Kidney (tissue), 14 donors: ENCODE measurements around the gene SLC38A11. TPM values are rescaled to one million over a fixed set of nuclear protein-coding genes. Genes with fewer than 3 reads are reported as not detected.

Experiments used
- DNase-seq, 5 donors: peaks; one replicate each; pipeline ENCODE4 v3.0.0-alpha.2; 2013 to 2020
- FAIRE-seq: peaks from 2 replicates; lab custom pipeline; 2012; peaks lifted over from hg19 to GRCh38; lab: Jason Lieb, UNC
- H3K27ac ChIP-seq, 2 donors: one replicate each; pipeline ENCODE4 v1.7.0; 2013; ENCODE audit warnings: low read depth in 2 of 2, low read length in 2 of 2, inconsistent platforms in 1 of 2
- H3K27me3 ChIP-seq: one replicate; pipeline ENCODE4 v1.7.1; 2013; ENCODE audit warnings: low read length, inconsistent platforms; ENCODE audit not compliant: control insufficient read depth, insufficient read depth
- H3K36me3 ChIP-seq, 3 donors: one replicate each; pipeline versions ENCODE4 v1.7.0 to v1.7.1; 2013; ENCODE audit warnings: low read length in 3 of 3, control low read depth in 1 of 3, inconsistent platforms in 1 of 3; ENCODE audit not compliant: insufficient read depth in 3 of 3, control insufficient read depth in 2 of 3
- H3K4me1 ChIP-seq, 3 donors: one replicate each; pipeline versions ENCODE4 v1.7.0 to v1.7.1; 2013; ENCODE audit warnings: low read length in 3 of 3, inconsistent platforms in 1 of 3, low read depth in 1 of 3; ENCODE audit not compliant: control insufficient read depth in 2 of 3, insufficient read depth in 2 of 3
- H3K4me3 ChIP-seq, 3 donors: one replicate each; pipeline versions ENCODE4 v1.7.0 to v1.8.1; 2013; ENCODE audit warnings: low read length in 3 of 3, control low read depth in 1 of 3, inconsistent platforms in 1 of 3
- H3K9ac ChIP-seq, 3 donors: one replicate each; pipeline versions ENCODE4 v1.7.0 to v1.7.1; 2013; ENCODE audit warnings: low read length in 3 of 3, control low read depth in 1 of 3, inconsistent platforms in 1 of 3
- H3K9me3 ChIP-seq, 3 donors: one replicate each; pipeline versions ENCODE4 v1.7.0 to v1.7.1; 2013; ENCODE audit warnings: low read length in 3 of 3, control low read depth in 1 of 3, inconsistent platforms in 1 of 3; ENCODE audit not compliant: control insufficient read depth in 2 of 3, insufficient read depth in 1 of 3
- CTCF ChIP-seq: IDR thresholded peaks from 3 replicates; pipeline ENCODE4 v1.5.1; 2012; ENCODE audit warnings: mild to moderate bottlenecking, moderate library complexity, borderline replicate concordance; ENCODE audit not compliant: insufficient read depth; ENCODE audit errors: extremely low read depth
- intact Hi-C: fragments of 100-400 bp; cut with DNase I; formaldehyde crosslinking; loops from one replicate; pipeline ENCODE4 v1.11.1; 2022
- polyA plus RNA-seq: library from polyadenylated mRNA; stranded (reverse); fragments of 350-450 nt; fragmentation: Illumina TruSeq; extraction: RNeasy Lipid Tissue Mini Kit (QIAGEN cat#74804); gene quantifications from one replicate; pipeline ENCODE4 v1.2.3, GENCODE V29; 2014; ENCODE audit warnings: low read depth, low replicate concordance; ENCODE audit not compliant: insufficient read depth
- total RNA-seq: library from RNA; stranded (reverse); fragmentation: NEBNext Ultra II Directional; extraction: Animal tissue kit (Norgen Biotek cat#: 25700); gene quantifications from one replicate; pipeline ENCODE4 v1.2.1, GENCODE V29; 2021
- donor health status: control.
- donor health status: control.
- donor health status: control.
- donor health status: control.
- donor health status: control.
- donor health status: DM: yes; HTN: yes; CAD: no.
- donor health status: Normal renal cell carcinoma (clear cell type).

The SLC38A11 gene
- total and polyA plus RNA-seq, 2 donors from 2014 or later = 6.5 to 20.0 TPM

GRCh38 chr2:164859251-164859818, 96.0 kb downstream of the SLC38A11 start:
- FAIRE-seq (no peak), DNase-seq (no peak)
- no peak for TF ChIP-seq CTCF
- intact Hi-C loops = no loop called here
- H3K9me3 ChIP-seq = no peaks in the 10 kb centered on the region
- no peaks in the 10 kb centered on the region for H3K4me1 ChIP-seq
- H3K27ac ChIP-seq = peak overlapping the region in 1 of 2 donors; percentile 61
- H3K9ac ChIP-seq = no peak overlapping the region
- no peak overlapping the region for H3K4me3 ChIP-seq
- no peaks in the 10 kb centered on the region for H3K36me3 ChIP-seq
- H3K27me3 ChIP-seq = no peaks in the 10 kb centered on the region

GRCh38 chr2:164852086-164852485, 103.2 kb downstream of the SLC38A11 start:
- no peaks in the 10 kb centered on the region for H3K36me3 ChIP-seq
- no peaks in the 10 kb centered on the region for H3K9me3 ChIP-seq
- intact Hi-C loops = no loop called here
- DNase-seq (no peak), FAIRE-seq (no peak)
- TF ChIP-seq CTCF = no peak
- no peaks in the 10 kb centered on the region for H3K4me1 ChIP-seq
- H3K4me3 ChIP-seq = peak overlapping the region in 1 of 3 donors; percentile 22
- no peaks in the 10 kb centered on the region for H3K27me3 ChIP-seq
- no peak overlapping the region for H3K9ac ChIP-seq
- peak overlapping the region; percentile 58 to 67 for H3K27ac ChIP-seq

- no peak for DNase-seq
- Histone ChIP-seq H3K9me3 (no peaks in the 10 kb centered on the region), H3K4me3 (peak overlapping the region in 2 of 3 donors; percentile 34 to 37), H3K27ac (peak overlapping the region; percentile 43 to 58), H3K27me3 (no peaks in the 10 kb centered on the region), H3K9ac (peak overlapping the region in 2 of 3 donors; percentile 9 to 46), H3K4me1 (no peaks in the 10 kb centered on the region), H3K36me3 (no peaks in the 10 kb centered on the region)
- peak; percentile 39 for FAIRE-seq
- intact Hi-C loops = no loop called here
- TF ChIP-seq CTCF = no peak
Observed at GRCh38 chr2:164850235-164850634, 105.1 kb downstream of the SLC38A11 start.
